Measurements from ENCODE around the gene GGT5. TPM values are rescaled to one million over a fixed set of nuclear protein-coding genes. Genes with fewer than 3 reads are reported as not detected.

Gene GGT5
- total and polyA plus RNA-seq, 2 of the 13 experiments (the other 11 are each of a cell fraction or from before 2014, with no cell fraction given) = 0.69 to 3.1 TPM

- TF ChIP-seq TEAD2 (CRISPR knock-in tag; IDR thresholded peaks at IDR 0.05) (no peak), FOXP1 (IDR thresholded peaks at IDR 0.05) (no peak), FOXP1 (CRISPR knock-in tag; IDR thresholded peaks at IDR 0.05) (no peak), TBL1XR1 (IDR thresholded peaks at IDR 0.05; ENCODE audit: borderline replicate concordance, low read length, partially characterized antibody) (no peak), SSRP1 (CRISPR knock-in tag; IDR thresholded peaks at IDR 0.05) (no peak), NPAS2 (CRISPR knock-in tag; IDR thresholded peaks at IDR 0.05; ENCODE audit: borderline replicate concordance) (no peak), RCOR2 (CRISPR knock-in tag; IDR thresholded peaks at IDR 0.05) (no peak), RBM39 (IDR thresholded peaks at IDR 0.05; ENCODE audit: low read depth, low read length, poor library complexity, severe bottlenecking) (no peak), BCLAF1 (IDR thresholded peaks at IDR 0.05) (no peak), RFX3 (CRISPR knock-in tag; IDR thresholded peaks at IDR 0.05) (no peak), RBM22 (optimal IDR thresholded peaks at IDR 0.05; ENCODE audit: low read length) (no peak), SMAD1 (CRISPR knock-in tag; IDR thresholded peaks at IDR 0.05; ENCODE audit: borderline replicate concordance, low read depth) (no peak), ZBTB10 (CRISPR knock-in tag; IDR thresholded peaks at IDR 0.05; ENCODE audit: borderline replicate concordance) (no peak), REST (IDR thresholded peaks at IDR 0.05; ENCODE audit: borderline replicate concordance in 1 of 2, low read depth in 1 of 2, low read length in 2 of 2) (no peak), ZNF484 (CRISPR knock-in tag; IDR thresholded peaks at IDR 0.05; ENCODE audit: borderline replicate concordance, low read depth) (no peak), LBX2 (CRISPR knock-in tag; IDR thresholded peaks at IDR 0.05; ENCODE audit: borderline replicate concordance) (no peak), TAF15 (IDR thresholded peaks at IDR 0.05; ENCODE audit: low read depth, low read length, poor library complexity, severe bottlenecking) (no peak), HMGA1 (CRISPR knock-in tag; conservative IDR thresholded peaks at IDR 0.05) (no peak), ZNF766 (CRISPR knock-in tag; IDR thresholded peaks at IDR 0.05; ENCODE audit: borderline replicate concordance) (no peak), FOXA1 (IDR thresholded peaks at IDR 0.05) (no peak), FOXA1 (CRISPR knock-in tag; IDR thresholded peaks at IDR 0.05) (no peak)
Measured at GRCh38 chr22:24189249-24190158, 55.4 kb downstream of the GGT5 start (continued).

Measured in HepG2 (cell line).